Stimulated activated CD8-positive, alpha-beta memory T cell treated with anti-CD3 and anti-CD28 coated beads, Interleukin-7, amount 100 ng/mL, for 24 hours (primary cell): ENCODE results near the gene MED26.

Experiments
- DNase-seq: peaks from one replicate; pipeline ENCODE4 v3.0.0-alpha.2; 2020; ENCODE audit warnings: low read depth

MED26 gene

DNA sequence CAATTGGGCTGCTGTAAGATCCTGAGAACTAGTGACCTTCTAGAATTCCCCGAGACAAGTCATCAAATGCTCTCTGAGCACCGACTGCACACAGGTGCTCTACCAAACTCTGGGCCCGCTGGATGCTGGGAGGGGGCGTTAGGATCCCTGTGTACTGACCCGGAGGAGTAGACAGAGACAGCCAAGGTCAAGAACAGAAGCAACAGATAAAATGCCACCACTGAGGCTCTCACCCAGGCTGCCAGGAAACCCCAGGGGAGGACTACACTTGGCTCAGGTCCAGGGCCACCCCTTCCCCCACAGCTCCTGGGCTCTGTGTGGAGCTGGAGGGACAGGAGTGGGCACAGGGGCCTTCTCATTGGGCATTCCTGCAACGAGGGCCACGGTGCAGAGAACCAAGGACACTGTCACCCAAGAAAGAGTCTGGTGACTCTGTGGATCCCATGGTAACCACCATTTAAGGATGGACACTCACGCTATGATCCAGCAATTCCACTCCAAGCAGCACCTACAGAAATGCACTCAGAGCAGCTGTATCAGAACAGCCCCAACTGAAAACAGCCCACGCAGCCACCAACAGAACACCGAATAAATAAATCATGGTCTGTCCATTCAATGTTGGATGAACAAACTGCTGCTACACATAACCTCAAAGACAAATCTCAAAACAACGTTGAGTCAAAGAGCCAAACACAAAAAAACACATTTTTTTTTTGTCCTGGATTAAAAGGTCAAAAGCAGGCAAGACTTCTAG, 39.0 kb downstream of the MED26 start:
- no peak for DNase-seq

DNA sequence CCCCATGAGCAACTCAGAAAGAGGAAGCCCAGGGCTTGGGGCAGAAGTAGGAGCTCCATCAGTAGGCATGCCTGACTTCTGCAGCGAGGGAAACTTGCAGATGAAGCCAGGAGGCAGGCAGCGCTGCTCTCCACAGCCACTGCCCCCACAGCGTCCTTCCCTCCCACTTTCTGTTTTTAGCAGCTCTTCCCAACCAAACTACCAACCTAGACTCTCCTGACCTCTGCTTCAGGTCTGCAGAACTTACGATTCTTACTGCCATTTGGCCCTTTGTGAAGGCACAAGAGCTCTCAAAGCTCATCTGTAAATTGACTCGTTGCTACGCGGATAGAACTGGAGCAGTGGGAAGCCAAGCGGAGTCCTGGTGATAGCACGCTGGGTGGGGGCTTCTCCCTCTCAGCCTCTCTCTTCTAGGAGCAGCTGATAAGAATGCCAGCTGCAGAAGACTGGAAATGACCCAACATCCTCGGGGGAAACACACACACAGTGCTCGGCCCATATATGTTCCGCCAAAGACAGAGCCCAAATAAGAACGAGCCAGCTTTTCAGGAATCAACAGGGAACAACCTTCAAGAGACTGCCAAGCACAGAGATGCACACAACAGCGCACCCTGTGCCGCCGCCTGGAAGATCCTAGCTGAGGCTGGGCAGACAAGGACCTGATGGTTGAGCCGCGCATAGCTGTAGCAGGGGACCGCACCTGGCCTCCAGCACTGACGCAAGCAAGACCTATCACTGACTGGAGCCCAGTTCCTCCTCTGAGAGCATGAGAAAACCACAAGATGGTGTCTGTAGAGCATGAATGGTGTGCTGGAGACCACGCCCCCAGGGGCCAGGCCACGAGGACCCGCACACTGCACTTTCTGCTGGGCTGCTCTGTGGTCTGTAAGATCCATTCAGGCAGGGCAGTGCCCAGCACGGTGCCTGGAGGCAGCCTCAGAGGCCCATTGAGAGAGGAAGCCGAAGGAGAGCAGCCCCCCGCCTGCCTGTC, 39.9 kb downstream of the MED26 start:
- no peak for DNase-seq

DNA sequence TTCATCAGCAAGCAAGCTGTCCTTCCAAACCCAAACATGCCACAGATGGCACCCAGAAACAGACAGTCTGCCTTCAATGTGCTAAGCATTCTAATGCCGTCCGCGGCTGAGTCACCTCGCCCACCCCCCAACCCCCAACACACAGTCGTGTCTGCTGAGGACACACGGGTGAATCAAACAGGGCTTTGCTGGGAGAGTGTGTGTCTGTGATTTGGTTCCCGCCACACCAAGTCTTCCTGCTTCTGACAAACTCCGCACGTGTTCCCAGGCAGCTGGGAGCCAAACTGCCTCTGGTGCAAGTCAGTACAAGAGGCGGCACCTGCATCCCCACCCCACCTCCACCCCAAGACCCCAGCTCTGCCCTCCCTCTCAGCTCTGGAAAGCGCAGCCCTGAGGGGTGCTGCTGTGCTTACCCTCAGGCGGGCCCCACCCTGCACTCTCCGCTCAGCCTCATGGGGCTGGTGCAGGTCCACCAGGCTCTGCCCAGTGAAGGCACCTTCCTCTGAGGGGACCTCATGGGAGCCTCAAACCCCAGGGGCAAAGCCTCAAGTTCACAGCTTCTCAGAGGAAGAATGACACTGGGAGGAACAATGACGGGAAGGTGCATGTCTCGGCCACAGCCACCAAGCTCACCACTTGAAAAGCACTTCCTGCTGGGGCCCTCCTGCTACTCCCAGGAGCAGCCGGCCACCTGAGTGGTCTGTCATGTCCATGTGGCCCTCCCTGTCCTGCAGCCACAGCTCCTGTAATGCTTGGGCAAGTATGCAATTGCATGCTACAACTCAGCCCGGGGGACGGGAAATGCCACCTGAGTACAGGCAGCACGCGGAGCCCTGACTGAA, 40.8 kb downstream of the MED26 start:
- DNase-seq: no peak

DNA sequence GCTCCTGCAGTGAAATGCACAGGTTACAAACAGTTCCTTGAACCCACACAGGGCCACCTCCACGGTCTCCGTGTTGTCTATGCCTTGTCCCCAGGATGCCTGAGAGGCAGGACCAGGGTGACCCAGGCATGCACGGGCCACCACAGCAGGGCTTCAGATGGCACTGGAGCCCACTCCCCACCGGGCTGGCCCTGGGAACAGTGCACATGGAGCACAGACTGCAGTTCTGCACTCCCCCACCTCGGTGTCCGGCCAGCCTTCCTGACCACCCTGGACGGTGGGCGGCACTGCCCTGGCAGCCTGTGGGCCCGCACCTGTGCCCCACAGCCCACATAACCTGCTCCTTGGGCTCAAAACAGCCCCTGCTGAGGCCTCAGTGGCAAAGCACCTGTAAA, 41.5 kb downstream of the MED26 start:
- DNase-seq: no peak

DNA sequence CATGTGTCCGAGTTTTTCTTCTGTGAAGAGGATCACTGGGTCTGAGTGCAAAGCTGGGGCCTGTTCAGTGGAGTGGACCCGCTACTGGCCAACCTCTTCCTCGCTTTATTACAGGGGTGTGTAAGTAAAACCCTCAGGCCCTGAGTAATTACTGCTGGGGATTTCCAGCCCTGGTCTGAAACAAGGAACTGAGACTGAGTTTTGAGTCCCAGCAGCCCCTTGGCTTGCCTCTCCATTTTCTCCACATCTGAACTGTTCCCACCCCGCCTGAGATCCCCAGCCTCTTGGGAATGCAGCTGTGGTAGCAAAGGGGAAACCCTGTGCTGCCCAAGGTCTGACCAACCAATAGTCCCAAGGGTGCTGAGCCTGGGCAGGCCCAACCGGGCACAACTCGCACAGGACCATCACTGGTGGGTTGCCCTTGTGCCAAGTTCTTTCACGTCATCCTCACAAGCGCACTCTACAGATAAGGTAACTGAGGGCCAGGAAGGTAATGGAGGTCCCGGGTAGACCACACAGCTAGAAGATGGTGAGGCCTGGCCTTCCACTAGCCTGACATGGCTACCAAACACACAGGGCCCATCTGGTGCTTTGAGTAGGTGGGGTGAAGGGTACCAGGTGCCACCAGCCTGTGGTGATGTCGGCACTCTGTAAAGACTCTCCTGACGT, 42.1 kb downstream of the MED26 start:
- no peak for DNase-seq

DNA sequence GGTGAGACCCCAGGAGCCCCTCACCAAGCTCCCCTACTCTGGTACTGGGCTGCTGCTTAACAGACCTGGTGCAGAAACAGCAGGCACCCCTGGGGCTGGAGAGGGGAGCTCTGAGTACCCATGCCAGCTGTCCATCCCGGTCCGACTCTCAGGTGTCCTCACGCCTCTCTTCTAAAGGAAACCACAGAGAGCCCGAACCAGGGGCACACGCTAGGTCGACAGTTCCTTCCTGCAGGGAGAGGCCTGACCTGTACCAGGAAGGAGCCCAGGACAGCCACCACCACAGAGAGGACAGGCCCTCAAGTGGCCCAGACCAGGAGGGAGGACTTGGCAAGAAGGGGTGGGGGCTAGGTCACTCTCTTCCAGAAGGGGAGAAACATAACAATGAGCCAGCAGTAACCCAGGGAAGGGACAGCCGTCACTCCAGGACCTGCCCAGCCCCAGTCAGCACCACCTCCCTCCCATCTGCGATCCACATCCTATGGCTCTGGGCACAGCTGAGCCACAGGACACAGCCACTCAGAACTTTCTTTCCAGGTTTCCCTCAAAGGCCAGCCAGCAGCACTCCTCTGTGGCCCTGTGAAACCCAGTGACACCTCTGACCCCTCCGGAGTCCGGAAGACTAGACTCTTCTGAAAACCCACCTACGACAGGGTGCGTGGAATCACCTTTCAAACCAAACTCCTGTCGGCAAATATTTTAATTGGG, 42.8 kb downstream of the MED26 start:
- DNase-seq: no peak

DNA sequence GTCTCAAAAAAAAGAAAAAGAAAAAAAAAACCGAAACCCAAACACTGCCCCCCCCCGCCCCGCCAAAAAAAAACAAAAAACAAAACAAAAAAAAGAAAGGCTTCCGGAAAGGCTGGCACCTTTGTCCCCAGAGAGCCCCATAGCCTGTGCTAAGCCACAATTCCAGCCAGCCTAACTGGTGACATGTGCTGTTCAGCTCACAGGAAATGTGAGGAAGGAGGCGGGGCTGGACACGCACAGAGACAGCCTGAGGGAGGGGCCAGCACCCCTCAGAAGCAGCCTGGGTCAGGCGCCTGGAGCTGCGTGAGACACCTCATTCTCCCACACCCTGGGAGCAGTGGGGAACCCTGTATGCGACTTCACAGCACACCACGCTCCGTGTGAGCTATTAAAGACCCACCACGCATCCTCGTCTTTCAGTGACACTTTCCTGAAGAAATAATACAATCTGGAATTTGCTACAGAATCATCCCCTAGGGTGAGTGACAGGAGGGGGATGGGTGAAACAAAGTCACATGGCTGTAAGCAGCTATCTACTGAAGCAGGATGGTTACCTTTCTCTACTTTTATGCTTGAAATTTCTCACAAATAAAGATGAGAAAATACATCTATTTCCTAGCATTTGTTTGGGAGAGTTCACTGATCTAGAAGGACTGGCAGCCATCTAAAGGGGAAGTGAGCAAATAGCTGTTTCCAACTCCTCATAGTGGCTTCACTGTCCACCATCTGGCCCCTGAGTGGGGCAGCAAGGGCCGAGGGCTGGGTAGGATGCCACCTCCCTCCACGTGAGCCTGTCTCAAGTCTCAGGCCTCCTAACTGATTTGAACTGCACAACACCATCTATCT, 43.5 kb downstream of the MED26 start:
- peak; percentile 62 for DNase-seq

DNA sequence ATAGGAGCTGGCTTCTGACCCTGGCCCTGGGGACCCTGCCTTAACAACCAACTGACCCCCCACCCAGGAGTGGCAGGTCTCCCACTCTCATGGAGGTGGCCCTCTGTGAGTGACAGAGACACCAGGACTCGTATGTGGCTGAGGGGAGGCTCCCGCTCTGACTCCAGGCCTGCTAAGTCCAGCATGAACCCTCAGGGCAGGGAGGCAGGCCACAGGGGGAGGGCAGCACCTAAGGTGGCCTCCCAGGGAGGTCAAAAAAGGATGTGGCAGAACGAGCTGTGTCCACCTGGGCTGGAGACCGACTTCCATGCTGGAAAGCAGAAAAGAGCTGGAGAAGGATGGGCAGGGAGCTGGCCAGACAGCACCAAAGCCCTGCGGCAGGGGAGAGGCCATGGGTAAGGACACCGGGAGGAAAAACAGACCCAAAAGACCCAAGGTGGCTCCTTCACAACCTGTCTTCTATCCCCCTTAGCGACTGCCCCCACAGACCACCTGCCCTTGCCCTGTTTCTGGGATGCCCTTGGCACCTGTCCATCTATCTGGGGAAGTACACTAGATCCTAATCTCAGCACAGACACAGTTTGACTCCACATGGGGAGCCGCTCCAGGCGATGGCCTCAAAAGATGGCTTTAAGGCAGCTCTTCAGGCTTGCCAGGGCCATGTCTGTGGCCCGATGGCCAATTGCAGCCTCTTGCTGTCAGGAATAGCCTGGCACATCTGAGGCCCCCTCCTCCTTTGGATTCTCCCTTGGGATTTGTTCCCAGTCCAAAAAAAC, 45.3 kb downstream of the MED26 start:
- no peak for DNase-seq

DNA sequence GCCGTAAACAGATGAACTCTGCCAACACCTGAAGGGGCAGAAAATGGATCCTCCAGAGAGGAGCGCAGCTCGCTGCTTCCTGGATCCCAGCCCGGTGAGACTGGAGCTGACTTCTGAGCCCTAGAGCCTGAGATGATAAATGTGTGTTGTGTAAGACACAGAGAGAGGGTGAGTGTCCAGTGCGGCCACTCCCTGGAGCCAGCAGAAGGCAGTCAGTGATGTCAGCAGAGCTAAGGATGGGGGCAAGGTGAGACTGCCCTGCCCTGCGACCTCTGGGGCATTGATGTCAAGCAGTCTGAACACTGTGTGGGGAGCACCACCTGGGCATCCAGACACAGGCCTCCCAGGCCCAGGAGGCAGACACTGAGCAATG, 46.0 kb downstream of the MED26 start:
- DNase-seq: no peak

DNA sequence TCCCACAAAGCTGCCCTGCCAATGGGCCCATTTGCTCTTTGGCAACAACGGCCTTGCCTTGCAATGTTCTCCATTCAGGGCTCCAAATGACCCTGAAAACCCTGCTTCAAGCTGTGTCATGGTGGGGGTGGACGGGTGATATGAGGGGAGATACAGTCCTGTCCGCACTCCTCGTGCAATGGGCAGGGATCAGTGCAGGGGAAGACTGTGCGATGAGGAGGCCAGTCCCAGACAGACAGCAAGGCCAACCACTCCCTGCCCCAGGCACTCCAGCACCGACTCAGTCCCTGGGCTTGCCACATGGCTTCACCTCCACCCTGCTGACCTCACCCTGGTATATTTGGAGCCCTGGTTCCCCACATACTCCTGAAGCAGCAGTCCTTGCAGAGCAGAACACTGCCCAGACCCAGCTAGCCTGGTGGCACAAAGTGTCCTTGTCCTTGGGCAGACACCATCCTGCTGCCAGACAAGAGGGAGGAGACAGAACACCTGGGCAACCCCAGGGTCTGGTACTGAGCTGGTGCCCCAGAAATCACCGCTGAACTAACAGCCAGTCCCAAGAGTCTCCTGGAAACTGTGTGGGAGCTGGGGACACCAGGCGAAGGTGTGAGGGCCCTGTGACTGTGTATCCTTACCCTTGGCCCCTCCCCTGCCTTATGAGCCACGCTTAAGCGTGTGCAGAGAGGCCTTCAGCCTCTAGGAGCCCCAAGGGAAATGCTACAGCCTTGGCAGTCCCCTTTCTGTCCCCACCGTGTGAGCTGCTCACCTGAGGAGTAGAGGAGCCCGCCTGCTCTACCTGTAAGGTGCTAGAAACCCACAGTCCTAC, 46.6 kb downstream of the MED26 start:
- no peak for DNase-seq

DNA sequence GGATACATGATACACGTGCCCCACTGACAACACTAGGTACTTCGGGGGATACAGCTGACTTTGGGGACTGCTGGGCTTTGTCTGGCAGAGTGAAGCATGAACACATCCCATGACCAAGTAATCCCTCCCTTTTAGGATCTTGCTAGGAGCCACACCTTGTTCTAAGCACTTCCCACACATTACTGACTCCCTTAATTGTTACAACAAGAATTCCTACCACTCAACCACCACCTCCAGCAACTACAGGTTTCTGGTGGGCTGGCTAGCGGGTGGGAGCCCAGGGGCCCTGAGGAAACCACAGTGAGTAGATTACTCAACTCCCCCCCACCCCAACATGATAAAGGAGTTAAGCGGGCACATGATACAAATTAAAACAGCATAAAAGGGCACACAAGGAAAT, 48.6 kb downstream of the MED26 start:
- no peak for DNase-seq

DNA sequence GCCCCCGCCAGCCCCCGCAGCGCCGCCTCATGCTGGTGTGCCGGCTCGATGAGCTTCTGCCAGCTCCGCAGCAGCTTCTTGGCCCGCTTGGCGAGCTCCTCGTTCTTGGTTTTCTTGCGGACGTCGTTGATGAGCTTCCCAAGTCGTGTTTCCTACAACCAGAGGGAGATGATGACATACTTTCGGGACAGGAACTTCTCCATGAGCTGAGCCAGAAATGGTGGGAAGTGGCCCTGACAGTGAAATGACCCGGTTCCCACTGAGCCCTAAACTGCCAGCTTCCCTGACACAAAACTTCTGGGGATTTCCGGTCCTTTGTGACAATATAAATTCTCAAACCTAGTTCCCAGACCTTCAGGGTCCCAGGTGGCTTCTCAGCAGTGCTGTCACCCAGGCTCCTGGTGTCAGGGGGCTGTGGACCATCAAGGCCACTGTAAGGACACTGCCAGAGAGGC, 50.4 kb downstream of the MED26 start:
- DNase-seq: no peak

DNA sequence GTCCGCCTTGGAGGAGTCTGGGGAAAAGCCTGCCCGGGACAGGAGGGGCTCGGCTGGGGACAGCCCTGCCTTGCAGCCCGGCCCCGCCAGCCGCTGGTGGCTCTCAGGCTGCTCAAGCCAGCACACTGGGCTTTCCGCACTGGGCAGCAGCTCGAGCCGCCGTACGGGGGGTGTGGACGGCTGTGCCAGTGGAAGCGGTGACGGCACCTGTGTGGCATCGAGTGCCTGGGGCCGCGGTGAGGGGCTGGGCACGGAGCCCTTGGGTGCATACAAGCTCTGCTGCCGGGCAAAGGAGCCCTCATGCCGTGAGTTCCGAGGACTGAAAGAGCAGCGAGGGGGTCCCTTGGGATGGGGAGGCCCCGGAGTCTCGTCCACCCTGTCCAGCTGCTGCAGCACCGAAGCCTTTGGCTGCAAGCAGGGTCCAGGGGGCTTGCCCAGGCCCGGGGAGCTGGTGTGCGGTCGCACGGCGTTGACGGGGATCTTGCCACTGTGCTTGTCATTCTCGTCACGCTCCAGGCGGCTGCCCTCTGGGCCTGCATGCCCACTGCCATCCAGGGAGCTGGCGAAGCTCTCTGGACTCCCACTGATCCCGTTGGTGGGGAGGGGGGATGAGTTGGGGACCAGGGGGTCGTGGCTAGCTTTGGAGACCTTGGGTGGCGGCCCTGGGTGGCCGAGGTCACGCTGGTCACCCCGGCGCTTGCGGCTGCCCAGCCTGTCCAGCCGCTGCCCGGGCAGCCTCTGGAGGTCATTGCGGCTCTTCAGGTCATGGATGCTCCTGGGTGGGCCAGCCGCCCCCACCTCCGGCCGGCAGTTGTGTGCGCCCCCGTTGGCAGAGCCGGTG, 51.1 kb downstream of the MED26 start:
- no peak for DNase-seq

DNA sequence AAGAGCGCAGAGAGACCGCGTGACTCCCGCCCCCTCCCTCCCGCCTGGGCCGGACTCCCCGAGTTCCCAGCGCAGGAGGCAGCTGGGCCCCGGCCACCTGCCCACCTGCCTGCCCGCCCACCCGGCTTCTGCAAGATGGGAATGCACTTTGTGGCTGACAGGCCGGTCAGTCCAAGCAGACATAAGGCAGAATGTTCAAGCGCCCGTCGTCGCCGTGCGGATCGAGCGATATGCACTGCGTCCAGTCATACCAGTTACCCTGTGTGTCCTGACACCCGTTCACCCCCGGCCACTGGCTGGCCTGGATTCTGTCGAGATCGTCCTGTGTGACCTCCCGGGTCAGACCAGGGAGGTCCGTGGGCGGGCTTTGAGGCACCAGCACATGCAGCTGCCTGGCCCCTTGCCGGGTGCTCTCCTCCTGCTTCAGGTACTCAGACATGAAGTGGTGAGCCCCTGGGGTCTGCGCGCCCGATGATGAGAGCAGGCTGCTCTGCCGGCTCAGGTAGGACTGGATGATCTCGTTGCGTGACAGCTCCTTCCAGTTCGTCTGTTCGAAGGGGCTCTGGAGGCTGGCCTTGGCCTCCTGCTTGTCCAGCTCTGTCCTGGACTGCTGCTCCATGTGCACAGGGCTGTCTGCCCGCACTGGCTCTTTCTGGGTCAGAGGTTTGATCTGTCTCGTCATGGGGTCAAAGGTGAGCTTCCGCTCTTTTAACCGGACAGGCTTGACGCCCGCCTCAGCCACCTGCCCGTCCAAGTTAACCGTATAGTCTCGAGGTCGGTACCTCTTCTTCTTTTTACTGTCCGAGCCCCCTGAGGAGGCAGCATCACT, 51.9 kb downstream of the MED26 start:
- DNase-seq: no peak

DNA sequence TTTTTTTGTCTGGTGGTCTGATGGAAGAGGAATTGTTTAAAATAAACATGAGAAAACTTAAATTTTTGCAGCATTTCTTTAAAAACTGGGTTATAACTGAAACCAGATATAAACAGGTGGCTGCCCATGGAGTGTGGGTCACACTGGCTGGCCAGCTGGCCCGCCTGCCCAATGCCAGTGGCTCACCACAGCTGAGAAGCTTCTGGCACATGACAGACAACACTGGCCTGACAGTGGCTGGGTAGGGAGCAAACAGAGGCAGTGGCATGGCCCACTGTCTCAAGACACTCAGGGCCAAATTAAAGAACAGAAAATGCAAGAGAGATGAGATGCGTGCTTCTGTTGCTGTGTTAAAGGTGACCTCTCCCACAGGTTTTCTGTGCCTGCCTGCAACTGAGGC, 52.7 kb downstream of the MED26 start:
- DNase-seq: no peak

DNA sequence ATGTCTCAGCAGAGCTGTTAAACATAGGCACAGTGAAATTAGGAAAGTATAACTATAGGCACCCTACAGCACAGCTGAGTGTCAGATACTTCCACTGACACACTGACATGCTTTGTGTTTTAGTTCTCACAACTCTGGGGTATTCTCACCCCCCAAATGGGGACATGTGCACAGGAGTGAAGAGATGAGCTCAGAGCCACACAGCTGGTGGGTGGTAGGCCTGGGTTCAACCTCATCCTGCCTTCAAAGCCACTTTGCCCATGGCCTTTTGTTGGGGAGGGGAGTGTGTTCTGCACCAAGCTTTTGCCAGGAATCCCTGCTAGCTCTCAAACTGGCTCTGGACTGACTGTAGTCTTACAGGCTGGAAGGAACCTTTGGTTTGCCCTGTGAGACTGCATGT, 54.1 kb downstream of the MED26 start:
- no peak for DNase-seq

DNA sequence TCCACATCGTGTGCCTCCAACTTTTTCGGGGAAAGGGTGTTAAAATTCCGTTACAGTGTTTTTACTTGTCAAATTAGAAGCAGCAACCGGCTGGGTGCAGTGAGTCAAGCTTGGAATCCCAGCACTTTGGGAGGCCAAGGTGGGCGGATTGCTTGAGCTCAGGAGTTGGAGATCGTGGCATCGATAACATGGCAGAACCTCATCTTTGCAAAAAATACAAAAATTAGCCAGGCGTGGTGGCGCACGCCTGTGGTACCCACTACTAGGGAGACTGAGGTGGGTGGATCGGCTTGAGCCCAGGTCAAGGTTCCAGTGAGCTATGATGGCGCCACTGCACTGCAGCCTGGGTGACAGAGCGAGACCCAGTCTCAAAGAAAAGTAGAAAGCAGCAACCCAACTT, 54.7 kb downstream of the MED26 start:
- no peak for DNase-seq
